Sigmoid colon (tissue), 4 donors: ENCODE results near the gene POU5F1.

Experiments
- CTCF ChIP-seq, 4 experiments: fragments of 450-650 bp in 3 of 4; fragments of 200-600 bp in 1 of 4; IDR thresholded peaks; one replicate each; pipeline ENCODE4 v1.5.1; 2016 to 2019; ENCODE audit warnings: antibody characterized with exemption in 4 of 4, mild to moderate bottlenecking in 3 of 4, moderate library complexity in 2 of 4
- EP300 ChIP-seq, 4 donors: sonication (generic); formaldehyde crosslinking; IDR thresholded peaks; one replicate each; pipeline ENCODE4 v1.6.1; 2017; ENCODE audit warnings: antibody characterized with exemption in 4 of 4
- POLR2A ChIP-seq, 2 donors: fragments of 450-650 bp; IDR thresholded peaks; one replicate each; pipeline ENCODE4 v1.6.1; 2016; ENCODE audit warnings: antibody characterized with exemption in 2 of 2, mild to moderate bottlenecking in 2 of 2, moderate library complexity in 2 of 2

GRCh38 chr6:31171931-31172905, 1.7 kb upstream of the POU5F1 start:
- TF ChIP-seq CTCF (IDR thresholded peaks at IDR 0.05), result no peak
- TF ChIP-seq POLR2A (IDR thresholded peaks at IDR 0.05), result no peak
- TF ChIP-seq EP300 (IDR thresholded peaks at IDR 0.05), result no peak
